Measurements from ENCODE around the gene GBA2.

The GBA2 gene

GRCh38 chr9:35748858-35749514 is at the start of gene GBA2, which contains the start of gene RGP1:
Gene GBA2 (minus strand): TSS chr9:35749228. CDS start chr9:35748704, 524 bp downstream.
Gene RGP1 (plus strand): TSS chr9:35749287. CDS start chr9:35749756, 469 bp downstream.
- H3K4me1 ChIP-seq (ENCODE audit: insufficient read depth, low read length) = peaks cover 32% of the 10 kb centered on the region
- peak within 1 kb of the TSS; percentile 91 to 94 for H3K4me3 ChIP-seq (ENCODE audit: low read depth in 1 of 2, low read length in 2 of 2)
- H3K9ac ChIP-seq (ENCODE audit: low read length) = peak within 1 kb of the TSS; percentile 91
- no peaks in the 10 kb centered on the region for H3K9me3 ChIP-seq (ENCODE audit: low read length)
- peak within 1 kb of the TSS; percentile 93 for H3K27ac ChIP-seq (ENCODE audit: low read depth, low read length)
- H3K36me3 ChIP-seq (ENCODE audit: insufficient read depth, low read length) = peaks cover 48% of the 10 kb centered on the region
- H3K27me3 ChIP-seq (ENCODE audit: control insufficient read depth in 1 of 2, insufficient read depth in 2 of 2, low read length in 2 of 2) = no peaks in the 10 kb centered on the region

GRCh38 chr9:35797311-35798109 is 48.5 kb upstream of the GBA2 start:
- H3K36me3 ChIP-seq (ENCODE audit: insufficient read depth, low read length) = peaks cover 27% of the 10 kb centered on the region
- peaks cover 15% of the 10 kb centered on the region for H3K4me1 ChIP-seq (ENCODE audit: insufficient read depth, low read length)
- H3K9me3 ChIP-seq (ENCODE audit: low read length) = no peaks in the 10 kb centered on the region

GRCh38 chr9:35795695-35796094 is 46.7 kb upstream of the GBA2 start:
- Histone ChIP-seq H3K4me1 (ENCODE audit: insufficient read depth, low read length) (peaks cover 23% of the 10 kb centered on the region), H3K36me3 (ENCODE audit: insufficient read depth, low read length) (peaks cover 9% of the 10 kb centered on the region), H3K27me3 (ENCODE audit: control insufficient read depth in 1 of 2, insufficient read depth in 2 of 2, low read length in 2 of 2) (no peaks in the 10 kb centered on the region), H3K9ac (ENCODE audit: low read length) (no peak overlapping the region), H3K9me3 (ENCODE audit: low read length) (no peaks in the 10 kb centered on the region), H3K27ac (ENCODE audit: low read depth, low read length) (no peak overlapping the region), H3K4me3 (ENCODE audit: low read depth in 1 of 2, low read length in 2 of 2) (no peak overlapping the region)

More at GRCh38 chr9:35797311-35798109, 48.5 kb upstream of the GBA2 start:
- Histone ChIP-seq H3K27ac (ENCODE audit: low read depth, low read length) (no peak overlapping the region), H3K4me3 (ENCODE audit: low read depth in 1 of 2, low read length in 2 of 2) (no peak overlapping the region), H3K27me3 (ENCODE audit: control insufficient read depth in 1 of 2, insufficient read depth in 2 of 2, low read length in 2 of 2) (no peaks in the 10 kb centered on the region), H3K9ac (ENCODE audit: low read length) (no peak overlapping the region)

- H3K27ac ChIP-seq (ENCODE audit: low read depth, low read length) = peak overlapping the region; percentile 20
- H3K9ac ChIP-seq (ENCODE audit: low read length) = peak overlapping the region; percentile 37
- H3K27me3 ChIP-seq (ENCODE audit: control insufficient read depth in 1 of 2, insufficient read depth in 2 of 2, low read length in 2 of 2) = no peaks in the 10 kb centered on the region
- H3K9me3 ChIP-seq (ENCODE audit: low read length) = no peaks in the 10 kb centered on the region
- peak overlapping the region; percentile 6 to 41 for H3K4me3 ChIP-seq (ENCODE audit: low read depth in 1 of 2, low read length in 2 of 2)
- H3K4me1 ChIP-seq (ENCODE audit: insufficient read depth, low read length) = peaks cover 30% of the 10 kb centered on the region
- H3K36me3 ChIP-seq (ENCODE audit: insufficient read depth, low read length) = no peaks in the 10 kb centered on the region
Measured at GRCh38 chr9:35793461-35793860, 44.4 kb upstream of the GBA2 start.

- no peaks in the 10 kb centered on the region for H3K27me3 ChIP-seq (ENCODE audit: control insufficient read depth in 1 of 2, insufficient read depth in 2 of 2, low read length in 2 of 2)
- H3K9me3 ChIP-seq (ENCODE audit: low read length) = no peaks in the 10 kb centered on the region
- no peaks in the 10 kb centered on the region for H3K36me3 ChIP-seq (ENCODE audit: insufficient read depth, low read length)
- peak overlapping the region in 1 of 2 donors; percentile 41 for H3K4me3 ChIP-seq (ENCODE audit: low read depth in 1 of 2, low read length in 2 of 2)
- peaks cover 30% of the 10 kb centered on the region for H3K4me1 ChIP-seq (ENCODE audit: insufficient read depth, low read length)
- peak overlapping the region; percentile 20 for H3K27ac ChIP-seq (ENCODE audit: low read depth, low read length)
- H3K9ac ChIP-seq (ENCODE audit: low read length) = peak overlapping the region; percentile 37
Measured at GRCh38 chr9:35792826-35793225, 43.8 kb upstream of the GBA2 start.

GRCh38 chr9:35792024-35792813 is 43.2 kb upstream of the GBA2 start:
- no peaks in the 10 kb centered on the region for H3K27me3 ChIP-seq (ENCODE audit: control insufficient read depth in 1 of 2, insufficient read depth in 2 of 2, low read length in 2 of 2)
- no peaks in the 10 kb centered on the region for H3K9me3 ChIP-seq (ENCODE audit: low read length)
- H3K9ac ChIP-seq (ENCODE audit: low read length) = no peak overlapping the region
- H3K27ac ChIP-seq (ENCODE audit: low read depth, low read length) = peak overlapping the region; percentile 67
- H3K36me3 ChIP-seq (ENCODE audit: insufficient read depth, low read length) = no peaks in the 10 kb centered on the region
- peaks cover 30% of the 10 kb centered on the region for H3K4me1 ChIP-seq (ENCODE audit: insufficient read depth, low read length)
- H3K4me3 ChIP-seq (ENCODE audit: low read depth in 1 of 2, low read length in 2 of 2) = peak overlapping the region; percentile 41 to 61

- peaks cover 30% of the 10 kb centered on the region for H3K4me1 ChIP-seq (ENCODE audit: insufficient read depth, low read length)
- H3K27me3 ChIP-seq (ENCODE audit: control insufficient read depth in 1 of 2, insufficient read depth in 2 of 2, low read length in 2 of 2) = no peaks in the 10 kb centered on the region
- H3K27ac ChIP-seq (ENCODE audit: low read depth, low read length) = peak within 1 kb of the TSS; percentile 87
- no peak within 1 kb of the TSS for H3K9ac ChIP-seq (ENCODE audit: low read length)
- H3K9me3 ChIP-seq (ENCODE audit: low read length) = no peaks in the 10 kb centered on the region
- H3K4me3 ChIP-seq (ENCODE audit: low read depth in 1 of 2, low read length in 2 of 2) = peak within 1 kb of the TSS; percentile 41 to 61
- no peaks in the 10 kb centered on the region for H3K36me3 ChIP-seq (ENCODE audit: insufficient read depth, low read length)
Measured at GRCh38 chr9:35791297-35791921, 42.4 kb upstream of the GBA2 start, which contains the start of gene NPR2. Gene NPR2 (plus strand): TSS chr9:35791591. CDS start chr9:35792409, 818 bp downstream.

- Histone ChIP-seq H3K36me3 (ENCODE audit: insufficient read depth, low read length) (no peaks in the 10 kb centered on the region), H3K27me3 (ENCODE audit: control insufficient read depth in 1 of 2, insufficient read depth in 2 of 2, low read length in 2 of 2) (no peaks in the 10 kb centered on the region), H3K4me1 (ENCODE audit: insufficient read depth, low read length) (peaks cover 30% of the 10 kb centered on the region), H3K9ac (ENCODE audit: low read length) (no peak overlapping the region), H3K4me3 (ENCODE audit: low read depth in 1 of 2, low read length in 2 of 2) (peak overlapping the region; percentile 8 to 39), H3K27ac (ENCODE audit: low read depth, low read length) (peak overlapping the region; percentile 87), H3K9me3 (ENCODE audit: low read length) (no peaks in the 10 kb centered on the region)
Measured at GRCh38 chr9:35790385-35791296, 41.6 kb upstream of the GBA2 start.

- no peak overlapping the region for H3K27ac ChIP-seq (ENCODE audit: low read depth, low read length)
- no peaks in the 10 kb centered on the region for H3K9me3 ChIP-seq (ENCODE audit: low read length)
- H3K4me3 ChIP-seq (ENCODE audit: low read depth in 1 of 2, low read length in 2 of 2) = no peak overlapping the region
- H3K36me3 ChIP-seq (ENCODE audit: insufficient read depth, low read length) = no peaks in the 10 kb centered on the region
- H3K4me1 ChIP-seq (ENCODE audit: insufficient read depth, low read length) = peaks cover 30% of the 10 kb centered on the region
- H3K27me3 ChIP-seq (ENCODE audit: control insufficient read depth in 1 of 2, insufficient read depth in 2 of 2, low read length in 2 of 2) = no peaks in the 10 kb centered on the region
- H3K9ac ChIP-seq (ENCODE audit: low read length) = no peak overlapping the region
Measured at GRCh38 chr9:35790025-35790384, 41.0 kb upstream of the GBA2 start.

- Histone ChIP-seq H3K4me3 (ENCODE audit: low read depth in 1 of 2, low read length in 2 of 2) (no peak overlapping the region), H3K27me3 (ENCODE audit: control insufficient read depth in 1 of 2, insufficient read depth in 2 of 2, low read length in 2 of 2) (no peaks in the 10 kb centered on the region), H3K9ac (ENCODE audit: low read length) (no peak overlapping the region), H3K27ac (ENCODE audit: low read depth, low read length) (no peak overlapping the region), H3K4me1 (ENCODE audit: insufficient read depth, low read length) (peaks cover 30% of the 10 kb centered on the region), H3K36me3 (ENCODE audit: insufficient read depth, low read length) (no peaks in the 10 kb centered on the region), H3K9me3 (ENCODE audit: low read length) (no peaks in the 10 kb centered on the region)
Measured at GRCh38 chr9:35789541-35789940, 40.5 kb upstream of the GBA2 start.

All from muscle layer of colon (tissue), 2 donors.